Parathyroid adenoma (tissue), 2 donors: ENCODE measurements around the gene MAP1LC3A.
"Not testable (repeated sequence)": the region's sequence is repeated elsewhere in the genome, so short reads cannot be mapped to it uniquely, and the experiment has no call there.

Experiments
- H2AFZ ChIP-seq: fragments of 300-600 bp; sonication (generic); one replicate; pipeline ENCODE4 v1.7.0; 2017; ENCODE audit warnings: antibody characterized with exemption, mild to moderate bottlenecking
- H3K27ac ChIP-seq: fragments of 300-600 bp; sonication (generic); one replicate; pipeline ENCODE4 v1.7.0; 2017
- H3K27me3 ChIP-seq: fragments of 300-600 bp; sonication (generic); one replicate; pipeline ENCODE4 v1.7.0; 2017; ENCODE audit warnings: low read length; ENCODE audit not compliant: control insufficient read depth, insufficient read depth
- H3K36me3 ChIP-seq: fragments of 300-600 bp; sonication (generic); one replicate; pipeline ENCODE4 v1.7.0; 2017; ENCODE audit warnings: low read length; ENCODE audit not compliant: control insufficient read depth, insufficient read depth
- H3K4me1 ChIP-seq: fragments of 300-600 bp; sonication (generic); one replicate; pipeline ENCODE4 v1.7.0; 2017; ENCODE audit warnings: control low read depth
- H3K4me2 ChIP-seq: fragments of 300-600 bp; sonication (generic); one replicate; pipeline ENCODE4 v1.7.0; 2017; ENCODE audit warnings: low read length
- H3K4me3 ChIP-seq: fragments of 300-600 bp; sonication (generic); one replicate; pipeline ENCODE4 v1.7.0; 2017; ENCODE audit warnings: low read depth, low read length
- H3K79me2 ChIP-seq: fragments of 300-600 bp; sonication (generic); one replicate; pipeline ENCODE4 v1.7.0; 2017; ENCODE audit warnings: control low read depth
- H3K9ac ChIP-seq: fragments of 300-600 bp; sonication (generic); one replicate; pipeline ENCODE4 v1.7.0; 2017; ENCODE audit warnings: mild to moderate bottlenecking
- H3K9me3 ChIP-seq: fragments of 300-600 bp; sonication (generic); one replicate; pipeline ENCODE4 v1.7.0; 2017; ENCODE audit warnings: low read length; ENCODE audit not compliant: control insufficient read depth
- TF ChIP-seq, protein P1 (sequence below): fragments of 300-600 bp; sonication (generic); IDR thresholded peaks from one replicate; pipeline ENCODE4 v1.7.0; 2017; ENCODE audit warnings: antibody characterized with exemption, mild to moderate bottlenecking
- donor health status: primary hyperparathyroidism.

Gene MAP1LC3A

DNA sequence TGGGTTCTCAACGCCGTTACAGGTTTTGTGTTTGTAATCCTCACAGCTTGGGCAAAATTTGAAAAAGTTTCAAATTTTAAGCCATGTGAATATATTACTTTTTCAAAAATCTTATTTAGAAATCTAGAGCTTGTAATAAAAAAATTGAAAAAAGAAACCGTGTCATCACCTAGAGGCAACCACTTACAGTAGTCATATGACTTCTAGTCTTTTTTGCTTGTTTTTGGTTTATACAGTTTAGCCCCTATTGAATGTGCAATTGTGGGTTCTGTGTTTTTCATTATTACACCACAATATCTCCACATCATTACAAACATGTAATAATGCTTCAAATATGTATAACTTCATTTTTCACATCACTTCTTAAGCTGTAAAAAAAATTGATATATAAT is 41.4 kb upstream of the MAP1LC3A start:
- TF ChIP-seq, protein P1, sequence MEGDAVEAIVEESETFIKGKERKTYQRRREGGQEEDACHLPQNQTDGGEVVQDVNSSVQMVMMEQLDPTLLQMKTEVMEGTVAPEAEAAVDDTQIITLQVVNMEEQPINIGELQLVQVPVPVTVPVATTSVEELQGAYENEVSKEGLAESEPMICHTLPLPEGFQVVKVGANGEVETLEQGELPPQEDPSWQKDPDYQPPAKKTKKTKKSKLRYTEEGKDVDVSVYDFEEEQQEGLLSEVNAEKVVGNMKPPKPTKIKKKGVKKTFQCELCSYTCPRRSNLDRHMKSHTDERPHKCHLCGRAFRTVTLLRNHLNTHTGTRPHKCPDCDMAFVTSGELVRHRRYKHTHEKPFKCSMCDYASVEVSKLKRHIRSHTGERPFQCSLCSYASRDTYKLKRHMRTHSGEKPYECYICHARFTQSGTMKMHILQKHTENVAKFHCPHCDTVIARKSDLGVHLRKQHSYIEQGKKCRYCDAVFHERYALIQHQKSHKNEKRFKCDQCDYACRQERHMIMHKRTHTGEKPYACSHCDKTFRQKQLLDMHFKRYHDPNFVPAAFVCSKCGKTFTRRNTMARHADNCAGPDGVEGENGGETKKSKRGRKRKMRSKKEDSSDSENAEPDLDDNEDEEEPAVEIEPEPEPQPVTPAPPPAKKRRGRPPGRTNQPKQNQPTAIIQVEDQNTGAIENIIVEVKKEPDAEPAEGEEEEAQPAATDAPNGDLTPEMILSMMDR: no peak
- no peak overlapping the region for H3K27ac ChIP-seq
- H3K9me3 ChIP-seq: no peaks in the 10 kb centered on the region
- H3K4me1 ChIP-seq: peaks cover 3% of the 10 kb centered on the region
- H3K79me2 ChIP-seq: peaks cover 39% of the 10 kb centered on the region
- H2AFZ ChIP-seq: no peak overlapping the region
- H3K27me3 ChIP-seq: no peaks in the 10 kb centered on the region
- H3K4me3 ChIP-seq: peak overlapping the region; percentile 95
- peak overlapping the region; percentile 89 for H3K4me2 ChIP-seq
- no peaks in the 10 kb centered on the region for H3K36me3 ChIP-seq
- H3K9ac ChIP-seq: no peak overlapping the region

DNA sequence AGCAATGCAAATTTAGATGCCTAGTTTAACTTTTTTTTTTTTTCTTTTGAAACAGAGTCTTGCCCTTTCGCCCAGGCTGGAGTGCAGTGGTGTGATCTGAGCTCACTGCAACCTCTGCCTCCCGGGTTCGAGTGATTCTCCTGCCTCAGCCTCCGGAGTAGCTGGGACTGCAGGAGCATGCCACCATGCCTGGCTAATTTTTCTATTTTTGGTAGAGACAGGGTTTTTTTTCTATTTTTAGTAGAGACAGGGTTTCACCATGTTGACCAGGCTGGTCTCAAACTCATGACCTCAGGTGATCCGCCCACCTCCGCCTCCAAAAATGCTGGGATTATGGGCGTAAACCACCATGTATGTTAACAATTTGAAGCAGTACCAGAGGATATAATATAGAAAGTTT is 39.7 kb upstream of the MAP1LC3A start:
- H3K4me3 ChIP-seq, H3K27ac ChIP-seq, H3K27me3 ChIP-seq, H3K9me3 ChIP-seq, H3K9ac ChIP-seq, H2AFZ ChIP-seq, H3K4me1 ChIP-seq, H3K4me2 ChIP-seq, H3K36me3 ChIP-seq: not testable (repeated sequence)
- H3K79me2 ChIP-seq: peaks cover 54% of the 10 kb centered on the region

DNA sequence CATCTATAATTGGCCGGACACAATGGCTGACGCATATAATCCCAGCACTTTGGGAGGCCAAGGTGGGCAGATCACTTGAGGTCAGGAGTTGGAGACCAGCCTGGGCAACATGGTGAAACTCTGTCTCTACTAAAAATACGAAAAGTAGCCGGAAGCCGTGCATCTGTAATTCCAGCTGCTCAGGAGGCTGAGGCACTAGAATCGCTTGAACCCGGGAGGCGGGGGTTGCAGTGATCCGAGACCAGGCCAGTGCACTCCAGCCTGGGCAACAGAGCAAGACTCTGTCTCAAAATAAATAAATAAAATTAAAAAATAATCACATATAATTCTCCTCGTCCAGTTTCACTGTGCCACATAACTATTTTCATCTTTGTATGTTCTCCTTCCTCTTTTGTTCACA is 38.7 kb upstream of the MAP1LC3A start:
- not testable (repeated sequence) for H3K4me2 ChIP-seq, H3K4me3 ChIP-seq, H3K36me3 ChIP-seq, H3K4me1 ChIP-seq, H2AFZ ChIP-seq, H3K27me3 ChIP-seq, H3K27ac ChIP-seq, H3K9ac ChIP-seq, H3K9me3 ChIP-seq
- peaks cover 62% of the 10 kb centered on the region for H3K79me2 ChIP-seq

- Histone ChIP-seq H3K9me3 (no peaks in the 10 kb centered on the region), H3K4me1 (peaks cover 10% of the 10 kb centered on the region), H2AFZ (no peak overlapping the region), H3K4me2 (no peak overlapping the region), H3K27me3 (no peaks in the 10 kb centered on the region), H3K79me2 (peaks cover 68% of the 10 kb centered on the region), H3K27ac (no peak overlapping the region), H3K4me3 (no peak overlapping the region), H3K36me3 (no peaks in the 10 kb centered on the region), H3K9ac (no peak overlapping the region)
- TF ChIP-seq, protein P1: peak; percentile 37
These were observed 35.3 kb upstream of the MAP1LC3A start for GRCh38 chr20:34522969-34523871.

DNA sequence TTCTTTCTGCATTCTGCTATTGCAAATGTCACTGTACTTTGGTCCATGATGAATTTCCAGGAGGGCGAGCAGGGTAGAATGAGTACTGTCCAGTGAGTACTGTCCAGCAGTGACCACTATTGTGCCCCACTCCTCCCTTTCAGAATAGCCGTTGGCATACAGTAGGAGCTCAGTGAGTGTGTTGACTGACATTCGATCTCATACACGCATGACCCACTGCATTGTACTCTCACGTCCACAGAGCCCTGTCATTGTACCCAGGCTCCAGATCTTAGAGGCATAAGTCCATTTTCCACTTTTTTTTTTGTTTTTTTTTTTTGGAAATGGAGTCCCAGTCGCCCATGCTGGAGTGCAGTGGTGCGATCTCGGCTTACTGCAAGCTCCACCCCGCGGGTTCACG is 34.1 kb upstream of the MAP1LC3A start:
- Histone ChIP-seq H3K79me2 (peaks cover 67% of the 10 kb centered on the region), H3K27me3 (no peaks in the 10 kb centered on the region), H3K9me3 (no peaks in the 10 kb centered on the region), H2AFZ (no peak overlapping the region), H3K4me3 (no peak overlapping the region), H3K36me3 (no peaks in the 10 kb centered on the region), H3K9ac (no peak overlapping the region), H3K4me1 (peaks cover 10% of the 10 kb centered on the region), H3K27ac (no peak overlapping the region), H3K4me2 (no peak overlapping the region)
- TF ChIP-seq, protein P1: no peak

- H3K9me3 ChIP-seq: no peaks in the 10 kb centered on the region
- H3K4me1 ChIP-seq: peaks cover 10% of the 10 kb centered on the region
- H3K36me3 ChIP-seq: no peaks in the 10 kb centered on the region
- no peak overlapping the region for H3K4me2 ChIP-seq
- H3K79me2 ChIP-seq: peaks cover 66% of the 10 kb centered on the region
- H3K9ac ChIP-seq: no peak overlapping the region
- TF ChIP-seq, protein P1: no peak
- H3K27ac ChIP-seq: no peak overlapping the region
- no peak overlapping the region for H2AFZ ChIP-seq
- no peaks in the 10 kb centered on the region for H3K27me3 ChIP-seq
- no peak overlapping the region for H3K4me3 ChIP-seq
These were observed 33.2 kb upstream of the MAP1LC3A start for GRCh38 chr20:34525342-34525708.
